HEK293 (cell line): Measurements from ENCODE around the gene UNK.
A peak's percentile ranks its signal among the peaks of the same experiment; 100 is the strongest.

Experiments
- CTCF ChIA-PET: fragments of 350-600 bp; formaldehyde crosslinking; extraction: SDS; loops from one replicate; lab custom pipeline; 2021; ENCODE audit warnings: antibody characterized with exemption; lab: Yijun Ruan, JAX
- POLR2A ChIA-PET: fragments of 300-600 bp; formaldehyde crosslinking; extraction: SDS; loops from one replicate; lab custom pipeline; 2020; ENCODE audit warnings: antibody characterized with exemption, inconsistent platforms; lab: Yijun Ruan, JAX
- H3K27ac ChIP-seq: fragments of 200-500 bp; sonication (Bioruptor generic); 2 replicates; pipeline ENCODE4 v1.5.1; 2014; ENCODE audit warnings: low read depth, low read length, control low read depth, inconsistent platforms; ENCODE audit errors: extremely low read depth
- H3K36me3 ChIP-seq, 2 experiments: fragments of 200-500 bp in 1 of 2; sonication (Bioruptor generic) in 1 of 2; 1 replicate in 1 of 2; 2 replicates in 1 of 2; pipeline ENCODE4 v1.5.1; 2014 to 2017; ENCODE audit warnings: inconsistent platforms in 2 of 2, low read length in 2 of 2; ENCODE audit not compliant: control insufficient read depth in 2 of 2, insufficient read depth in 1 of 2
- H3K4me1 ChIP-seq: fragments of 200-500 bp; sonication (Bioruptor generic); 2 replicates; pipeline ENCODE4 v1.5.1; 2014; ENCODE audit warnings: mild to moderate bottlenecking, low read length, inconsistent platforms; ENCODE audit not compliant: control insufficient read depth, insufficient read depth
- H3K4me3 ChIP-seq: 2 replicates; pipeline ENCODE4 v1.5.1; 2011; ENCODE audit warnings: low read depth, mild to moderate bottlenecking, control low read depth, low read length, moderate library complexity
- H3K9me3 ChIP-seq: fragments of 200-500 bp; sonication (Bioruptor generic); 2 replicates; pipeline ENCODE4 v1.5.1; 2014; ENCODE audit warnings: low read depth, low read length, inconsistent platforms; ENCODE audit not compliant: control insufficient read depth, insufficient read depth
- KLF8 ChIP-seq: fragments of 450-650 bp; formaldehyde crosslinking; IDR thresholded peaks from 2 replicates; pipeline ENCODE4 v1.5.1; 2016; ENCODE audit warnings: missing biosample characterization, missing genetic modification characterization
- OVOL3 ChIP-seq: fragments of 450-650 bp; formaldehyde crosslinking; IDR thresholded peaks from 2 replicates; pipeline ENCODE4 v1.5.1; 2016; ENCODE audit warnings: missing biosample characterization, missing genetic modification characterization
- RBAK ChIP-seq: fragments of 450-650 bp; formaldehyde crosslinking; IDR thresholded peaks from 2 replicates; pipeline ENCODE4 v1.5.1; 2016; ENCODE audit warnings: missing biosample characterization, missing genetic modification characterization
- YY1 ChIP-seq: fragments of 450-650 bp; formaldehyde crosslinking; IDR thresholded peaks from 2 replicates; pipeline ENCODE4 v1.5.1; 2018; ENCODE audit warnings: missing biosample characterization, missing genetic modification characterization
- ZBTB20 ChIP-seq: fragments of 450-650 bp; formaldehyde crosslinking; IDR thresholded peaks from 2 replicates; pipeline ENCODE4 v1.5.1; 2016; ENCODE audit warnings: missing biosample characterization, missing genetic modification characterization
- ZBTB48 ChIP-seq: fragments of 450-650 bp; formaldehyde crosslinking; IDR thresholded peaks from 2 replicates; pipeline ENCODE4 v1.5.1; 2016; ENCODE audit warnings: missing biosample characterization, missing genetic modification characterization
- ZNF140 ChIP-seq: fragments of 450-650 bp; formaldehyde crosslinking; IDR thresholded peaks from 2 replicates; pipeline ENCODE4 v1.5.1; 2016; ENCODE audit warnings: missing biosample characterization, missing genetic modification characterization
- ZNF223 ChIP-seq: fragments of 450-650 bp; formaldehyde crosslinking; IDR thresholded peaks from 2 replicates; pipeline ENCODE4 v1.5.1; 2016; ENCODE audit warnings: missing biosample characterization, missing genetic modification characterization
- ZNF350 ChIP-seq: fragments of 450-650 bp; formaldehyde crosslinking; IDR thresholded peaks from 2 replicates; pipeline ENCODE4 v1.5.0; 2017; ENCODE audit warnings: missing biosample characterization, mild to moderate bottlenecking, missing genetic modification characterization
- ZNF354C ChIP-seq: fragments of 450-650 bp; formaldehyde crosslinking; IDR thresholded peaks from 2 replicates; pipeline ENCODE4 v1.5.1; 2016; ENCODE audit warnings: missing biosample characterization, missing genetic modification characterization, low read depth, borderline replicate concordance
- ZNF426 ChIP-seq: fragments of 450-650 bp; formaldehyde crosslinking; IDR thresholded peaks from 2 replicates; pipeline ENCODE4 v1.5.1; 2017; ENCODE audit warnings: missing biosample characterization, missing genetic modification characterization, mild to moderate bottlenecking, inconsistent platforms, moderate library complexity
- ZNF473 ChIP-seq: fragments of 450-650 bp; formaldehyde crosslinking; IDR thresholded peaks from 2 replicates; pipeline ENCODE4 v1.5.1; 2017; ENCODE audit warnings: missing biosample characterization, missing genetic modification characterization
- ZNF501 ChIP-seq: fragments of 450-650 bp; formaldehyde crosslinking; IDR thresholded peaks from 2 replicates; pipeline ENCODE4 v1.5.1; 2016; ENCODE audit warnings: missing biosample characterization, missing genetic modification characterization
- ZNF514 ChIP-seq: fragments of 450-650 bp; formaldehyde crosslinking; IDR thresholded peaks from 2 replicates; pipeline ENCODE4 v1.5.1; 2016; ENCODE audit warnings: missing biosample characterization, missing genetic modification characterization
- ZNF549 ChIP-seq: fragments of 450-650 bp; IDR thresholded peaks from 2 replicates; pipeline ENCODE4 v1.5.1; 2018; ENCODE audit warnings: missing biosample characterization, missing genetic modification characterization, mild to moderate bottlenecking, inconsistent platforms, moderate library complexity
- ZNF670 ChIP-seq: fragments of 450-650 bp; formaldehyde crosslinking; IDR thresholded peaks from 2 replicates; pipeline ENCODE4 v1.5.1; 2016; ENCODE audit warnings: missing biosample characterization, missing genetic modification characterization, low read depth
- ZNF747 ChIP-seq: fragments of 450-650 bp; formaldehyde crosslinking; IDR thresholded peaks from 2 replicates; pipeline ENCODE4 v1.5.1; 2016; ENCODE audit warnings: missing biosample characterization, missing genetic modification characterization
- ZNF792 ChIP-seq: fragments of 450-650 bp; formaldehyde crosslinking; IDR thresholded peaks from 2 replicates; pipeline ENCODE4 v1.5.1; 2016; ENCODE audit warnings: missing biosample characterization, missing genetic modification characterization
- ZNF830 ChIP-seq: fragments of 450-650 bp; IDR thresholded peaks from 2 replicates; pipeline ENCODE4 v1.5.0; 2018; ENCODE audit warnings: missing biosample characterization, missing genetic modification characterization, low read depth, mild to moderate bottlenecking, moderate library complexity
- ZNF843 ChIP-seq: fragments of 450-650 bp; formaldehyde crosslinking; IDR thresholded peaks from 2 replicates; pipeline ENCODE4 v1.5.1; 2016; ENCODE audit warnings: missing biosample characterization, missing genetic modification characterization
- TF ChIP-seq, protein P1 (sequence below): fragments of 450-650 bp; formaldehyde crosslinking; IDR thresholded peaks from 2 replicates; pipeline ENCODE4 v1.5.1; 2016; ENCODE audit warnings: missing biosample characterization, missing genetic modification characterization

Gene UNK

DNA sequence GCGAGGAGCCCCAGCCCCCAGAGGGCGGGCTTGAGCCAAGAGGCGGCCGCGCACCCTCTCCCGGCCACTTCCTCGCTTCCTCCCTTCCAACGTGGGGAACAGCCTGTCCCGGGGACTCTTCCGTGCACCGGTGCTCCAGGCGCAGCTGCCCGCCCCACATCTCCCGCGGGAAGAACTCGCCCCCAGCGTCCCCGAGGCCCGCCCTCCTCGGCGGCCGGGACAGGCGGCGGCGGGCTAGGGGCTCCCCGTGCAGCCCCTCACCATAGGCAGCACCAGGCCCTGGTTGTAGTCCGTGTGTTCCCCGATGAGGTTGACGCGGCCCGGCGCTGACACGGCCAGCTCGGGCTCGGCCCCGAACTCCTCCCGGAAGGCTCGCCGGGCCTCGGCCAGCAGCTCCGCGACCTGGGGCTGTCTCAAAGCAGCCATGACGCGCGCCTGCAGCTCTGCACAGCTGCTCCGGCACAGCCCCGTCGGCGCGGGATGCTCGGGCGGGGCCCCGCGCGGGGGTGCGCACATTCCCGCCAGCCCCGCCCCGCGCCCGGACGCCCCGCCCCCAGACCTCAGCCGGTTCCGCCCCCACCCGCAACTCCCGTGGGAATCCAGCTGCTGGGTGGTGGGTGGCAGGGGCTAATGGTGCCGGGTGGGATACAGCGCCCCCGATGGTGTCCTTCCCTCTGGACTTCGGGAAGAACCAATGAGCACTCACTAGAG, 19.7 kb upstream of the UNK start, which contains the start of gene GALK1 (continued):
- TF ChIP-seq ZNF670 (tag by site-specific recombination) (no peak), ZNF514 (no peak), OVOL3 (tag by site-specific recombination) (no peak)
- TF ChIP-seq, protein P1, sequence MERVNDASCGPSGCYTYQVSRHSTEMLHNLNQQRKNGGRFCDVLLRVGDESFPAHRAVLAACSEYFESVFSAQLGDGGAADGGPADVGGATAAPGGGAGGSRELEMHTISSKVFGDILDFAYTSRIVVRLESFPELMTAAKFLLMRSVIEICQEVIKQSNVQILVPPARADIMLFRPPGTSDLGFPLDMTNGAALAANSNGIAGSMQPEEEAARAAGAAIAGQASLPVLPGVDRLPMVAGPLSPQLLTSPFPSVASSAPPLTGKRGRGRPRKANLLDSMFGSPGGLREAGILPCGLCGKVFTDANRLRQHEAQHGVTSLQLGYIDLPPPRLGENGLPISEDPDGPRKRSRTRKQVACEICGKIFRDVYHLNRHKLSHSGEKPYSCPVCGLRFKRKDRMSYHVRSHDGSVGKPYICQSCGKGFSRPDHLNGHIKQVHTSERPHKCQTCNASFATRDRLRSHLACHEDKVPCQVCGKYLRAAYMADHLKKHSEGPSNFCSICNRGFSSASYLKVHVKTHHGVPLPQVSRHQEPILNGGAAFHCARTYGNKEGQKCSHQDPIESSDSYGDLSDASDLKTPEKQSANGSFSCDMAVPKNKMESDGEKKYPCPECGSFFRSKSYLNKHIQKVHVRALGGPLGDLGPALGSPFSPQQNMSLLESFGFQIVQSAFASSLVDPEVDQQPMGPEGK: peak; percentile 59; the same call in 1 of the 2 replicates

DNA sequence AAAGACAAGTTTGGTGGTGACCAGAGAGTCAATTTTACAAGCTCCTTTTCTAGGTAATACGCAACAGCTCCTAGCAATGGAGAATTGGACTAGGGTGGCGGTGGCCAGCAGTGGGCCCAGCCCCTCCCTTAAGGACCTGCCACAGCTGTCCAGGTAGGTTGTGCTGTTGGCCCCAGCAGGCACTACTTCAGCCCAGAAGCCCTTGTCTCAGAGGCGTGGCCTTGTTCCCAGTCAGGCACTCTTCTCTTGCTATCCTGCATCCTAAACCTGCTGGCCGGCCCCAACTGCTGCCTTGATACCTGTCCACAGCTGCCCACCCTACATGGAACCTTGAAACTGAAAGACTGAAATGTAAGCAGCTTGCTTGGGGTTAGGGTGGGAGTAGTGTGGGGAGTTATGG, 18.6 kb upstream of the UNK start:
- no peak overlapping the region for H3K4me3 ChIP-seq
- H3K9me3 ChIP-seq: no peaks in the 10 kb centered on the region
- peaks cover 5 to 12% of the 10 kb centered on the region in 2 experiments; a peak in 2 of 3 replicates for H3K36me3 ChIP-seq
- ChIA-PET POLR2A (interaction anchor here (0.8 to 12.0 kb wide), 4 partner anchors 10 to 113 kb away, joined by 3 to 234 read pairs (median 9); partner anchors contain the start of genes UNK and WBP2), CTCF (interaction anchor here (0.6 to 11.0 kb wide), 12 partner anchors 11 to 570 kb away, joined by 3 to 170 read pairs (median 4); partner anchors contain the start of gene SMIM5)
- no peak for TF ChIP-seq ZNF843
- TF ChIP-seq ZNF792 (tag by site-specific recombination): no peak
- TF ChIP-seq ZNF223: no peak
- no peak for TF ChIP-seq YY1
- no peak for TF ChIP-seq ZNF747 (tag by site-specific recombination)
- TF ChIP-seq ZNF501 (tag by site-specific recombination): no peak
- no peak for TF ChIP-seq ZBTB48 (tag by site-specific recombination)
- no peak for TF ChIP-seq ZNF350
- TF ChIP-seq ZNF473 (tag by site-specific recombination): no peak
- TF ChIP-seq ZNF830: no peak
- H3K27ac ChIP-seq: no peak overlapping the region
- H3K4me1 ChIP-seq: peaks cover 3% of the 10 kb centered on the region; the same call in 1 of the 2 replicates

DNA sequence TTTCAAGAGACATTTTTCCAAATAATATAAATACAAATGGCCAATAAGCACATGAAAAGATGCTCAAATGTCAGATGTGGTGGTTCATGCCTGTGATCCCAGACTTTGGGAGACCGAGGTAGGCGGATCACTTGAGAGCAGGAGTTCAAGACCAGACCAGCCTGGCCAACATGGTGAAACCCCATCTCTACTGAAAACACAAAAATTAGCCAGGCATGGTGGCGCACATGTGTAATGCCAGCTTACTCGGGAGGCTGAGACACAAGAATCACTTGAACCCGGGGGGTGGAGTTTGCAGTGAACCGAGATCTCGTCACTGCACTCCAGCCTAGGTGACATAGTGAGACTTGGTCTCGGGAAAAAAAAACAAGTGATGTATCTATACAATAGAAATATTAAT, 16.7 kb upstream of the UNK start:
- POLR2A ChIA-PET: interaction anchor here (0.7 to 12.0 kb wide), 2 partner anchors 8 to 159 kb away, joined by 3 to 234 read pairs; a partner anchor contains a TSS
- Histone ChIP-seq H3K4me3 (no peak overlapping the region), H3K27ac (no peak overlapping the region), H3K9me3 (no peaks in the 10 kb centered on the region), H3K4me1 (peaks cover 3% of the 10 kb centered on the region; the same call in 1 of the 2 replicates), H3K36me3 (peaks cover 0 to 6% of the 10 kb centered on the region in 2 experiments; a peak in 1 of 3 replicates)
- TF ChIP-seq KLF8: no peak
- no peak for TF ChIP-seq ZNF549
- no peak for TF ChIP-seq ZNF354C (tag by site-specific recombination)
- no peak for TF ChIP-seq ZBTB20
- no peak for TF ChIP-seq ZNF140 (tag by site-specific recombination)
- no peak for TF ChIP-seq ZNF426 (tag by site-specific recombination)
- no peak for TF ChIP-seq RBAK (tag by site-specific recombination)
- CTCF ChIA-PET: interaction anchor here (0.6 to 0.8 kb wide), 5 partner anchors 10 to 238 kb away, joined by 3 to 7 read pairs (median 3); no protein-coding TSS in a partner anchor
